Suprapubic skin (tissue), 4 donors: ENCODE data around the gene VGF. TPM values are rescaled to one million over a fixed set of nuclear protein-coding genes. Genes with fewer than 3 reads are reported as not detected.

ENCODE experiments used
- DNase-seq, 2 donors: peaks; one replicate each; pipeline ENCODE4 v3.0.0-alpha.2; 2019; ENCODE audit warnings: low spot score in 2 of 2
- H3K27ac ChIP-seq: fragments of 200-600 bp; sonication (generic); one replicate; pipeline ENCODE4 v1.5.1; 2019
- H3K27me3 ChIP-seq: fragments of 200-600 bp; sonication (generic); one replicate; pipeline ENCODE4 v1.5.1; 2019
- H3K36me3 ChIP-seq: fragments of 200-600 bp; sonication (generic); one replicate; pipeline ENCODE4 v1.5.1; 2019
- H3K4me1 ChIP-seq: fragments of 200-600 bp; sonication (generic); one replicate; pipeline ENCODE4 v1.5.1; 2019
- H3K4me3 ChIP-seq: fragments of 200-600 bp; sonication (generic); one replicate; pipeline ENCODE4 v1.5.1; 2019; ENCODE audit warnings: mild to moderate bottlenecking
- H3K9me3 ChIP-seq: fragments of 200-600 bp; sonication (generic); one replicate; pipeline ENCODE4 v1.5.1; 2019
- EP300 ChIP-seq: sonication (generic); formaldehyde crosslinking; IDR thresholded peaks from one replicate; pipeline ENCODE4 v1.6.1; 2017; ENCODE audit warnings: antibody characterized with exemption
- POLR2A ChIP-seq, 2 donors: fragments of 450-650 bp; IDR thresholded peaks; one replicate each; pipeline ENCODE4 v1.6.1; 2017; ENCODE audit warnings: antibody characterized with exemption in 2 of 2, mild to moderate bottlenecking in 2 of 2, moderate library complexity in 2 of 2
- POLR2AphosphoS5 ChIP-seq, 3 donors: sonication (generic); formaldehyde crosslinking; IDR thresholded peaks; one replicate each; pipeline ENCODE4 v1.6.1; 2017; ENCODE audit warnings: antibody characterized with exemption in 3 of 3
- WGBS: methylation state at CpG from one replicate; pipeline ENCODE4 v1.1.5; 2018; 5-methylcytosine and 5-hydroxymethylcytosine counted together
- total RNA-seq, 4 donors: library from RNA; depleted of rRNA; stranded (reverse); fragments of >200 nt; gene quantifications; one replicate each; pipeline ENCODE4 v1.1.0, GENCODE V29; 2016
- TF ChIP-seq, protein P1 (sequence below), 2 donors: fragments of 200-600 bp in 1 of 2; fragments of 450-650 bp in 1 of 2; sonication (generic) in 1 of 2; IDR thresholded peaks; one replicate each; pipeline ENCODE4 v1.5.1; 2016 to 2019; ENCODE audit warnings: antibody characterized with exemption in 2 of 2, mild to moderate bottlenecking in 1 of 2, moderate library complexity in 1 of 2

The VGF gene
- total RNA-seq, 4 donors from 2014 or later: 0.38 to 0.99 (median 0.59) TPM; not detected in 1

DNA sequence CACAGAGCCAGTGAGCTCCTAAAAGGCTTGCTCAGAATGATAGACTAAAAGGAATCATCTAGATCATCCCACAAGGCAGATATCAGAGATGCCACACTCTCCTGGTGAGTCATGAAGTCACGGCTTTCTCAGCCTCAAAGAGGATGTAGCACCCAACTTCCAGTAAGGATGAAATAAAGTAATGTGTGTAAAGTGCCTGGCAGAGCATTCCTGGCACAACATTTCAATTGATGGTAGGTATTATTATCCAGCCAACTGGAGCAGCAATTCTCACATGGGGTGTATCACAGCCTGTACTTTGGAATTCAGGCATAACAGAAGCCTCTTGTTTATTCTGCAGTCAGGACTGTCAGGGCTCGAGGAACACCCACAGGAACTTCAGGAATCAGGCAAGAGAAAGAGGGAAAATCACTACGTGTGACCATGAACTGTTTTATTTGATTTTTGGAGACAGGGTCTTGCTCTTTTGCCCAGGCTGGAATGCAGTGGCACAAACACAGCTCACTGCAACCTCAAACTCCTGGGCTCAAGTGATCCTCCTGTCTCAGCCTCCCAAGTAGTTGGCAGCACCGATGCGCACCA lies 20.0 kb upstream of the VGF start:
- Histone ChIP-seq H3K27me3 (peaks cover 37% of the 10 kb centered on the region), H3K4me1 (peaks cover 2% of the 10 kb centered on the region), H3K27ac (no peak overlapping the region), H3K36me3 (no peaks in the 10 kb centered on the region), H3K4me3 (no peak overlapping the region), H3K9me3 (no peaks in the 10 kb centered on the region)
- WGBS: 57% methylated on average over 5 of the region's 5 CpGs
- DNase-seq: no peak
- no peak for TF ChIP-seq POLR2A (IDR thresholded peaks at IDR 0.05)
- TF ChIP-seq, protein P1, sequence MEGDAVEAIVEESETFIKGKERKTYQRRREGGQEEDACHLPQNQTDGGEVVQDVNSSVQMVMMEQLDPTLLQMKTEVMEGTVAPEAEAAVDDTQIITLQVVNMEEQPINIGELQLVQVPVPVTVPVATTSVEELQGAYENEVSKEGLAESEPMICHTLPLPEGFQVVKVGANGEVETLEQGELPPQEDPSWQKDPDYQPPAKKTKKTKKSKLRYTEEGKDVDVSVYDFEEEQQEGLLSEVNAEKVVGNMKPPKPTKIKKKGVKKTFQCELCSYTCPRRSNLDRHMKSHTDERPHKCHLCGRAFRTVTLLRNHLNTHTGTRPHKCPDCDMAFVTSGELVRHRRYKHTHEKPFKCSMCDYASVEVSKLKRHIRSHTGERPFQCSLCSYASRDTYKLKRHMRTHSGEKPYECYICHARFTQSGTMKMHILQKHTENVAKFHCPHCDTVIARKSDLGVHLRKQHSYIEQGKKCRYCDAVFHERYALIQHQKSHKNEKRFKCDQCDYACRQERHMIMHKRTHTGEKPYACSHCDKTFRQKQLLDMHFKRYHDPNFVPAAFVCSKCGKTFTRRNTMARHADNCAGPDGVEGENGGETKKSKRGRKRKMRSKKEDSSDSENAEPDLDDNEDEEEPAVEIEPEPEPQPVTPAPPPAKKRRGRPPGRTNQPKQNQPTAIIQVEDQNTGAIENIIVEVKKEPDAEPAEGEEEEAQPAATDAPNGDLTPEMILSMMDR (IDR thresholded peaks at IDR 0.05): no peak
- TF ChIP-seq EP300: no peak
- no peak for TF ChIP-seq POLR2AphosphoS5 (IDR thresholded peaks at IDR 0.05)

DNA sequence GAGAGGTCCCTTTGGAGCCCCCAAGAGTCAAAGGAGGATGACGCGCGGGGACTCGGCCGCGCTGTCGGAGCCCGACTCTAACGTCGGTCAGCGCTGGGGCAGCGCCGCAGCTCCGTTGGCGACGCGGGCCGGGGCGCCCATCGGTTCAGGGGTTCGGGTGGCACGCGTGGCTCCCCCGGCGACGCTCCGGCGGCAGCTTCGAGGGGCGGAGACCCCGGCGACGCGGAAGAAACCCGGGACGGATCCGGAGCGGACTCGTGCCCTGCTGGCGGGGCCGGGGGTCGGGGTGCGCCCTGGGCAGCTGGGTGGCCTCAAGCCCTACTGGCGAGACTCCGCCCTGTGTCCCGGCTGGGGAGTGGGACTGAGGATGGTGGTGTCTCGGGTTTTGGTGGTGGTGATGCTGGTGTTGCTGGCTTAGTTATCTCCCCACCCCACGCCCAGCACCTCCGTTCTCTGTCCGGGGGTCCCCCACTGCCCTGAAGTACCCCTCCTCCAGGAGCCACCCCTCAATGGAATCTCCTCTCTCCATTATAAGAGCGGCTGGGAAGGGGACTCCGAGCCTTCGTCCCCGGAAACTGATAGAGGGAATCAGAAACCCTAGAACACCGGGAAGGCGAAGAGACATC lies 14.9 kb upstream of the VGF start, which contains the start of gene NAT16:
Gene NAT16 (minus strand): TSS at position 164 of the 626 bp plus-strand sequence. CDS start 5,486 bp downstream, outside the sequence.
- TF ChIP-seq, protein P1 (IDR thresholded peaks at IDR 0.05): no peak
- TF ChIP-seq POLR2AphosphoS5 (IDR thresholded peaks at IDR 0.05): no peak
- TF ChIP-seq POLR2A (IDR thresholded peaks at IDR 0.05): no peak
- TF ChIP-seq EP300: no peak
- Histone ChIP-seq H3K4me3 (no peak within 1 kb of the TSS), H3K9me3 (no peaks in the 10 kb centered on the region), H3K27ac (no peak within 1 kb of the TSS), H3K27me3 (peaks cover 85% of the 10 kb centered on the region), H3K4me1 (peaks cover 18% of the 10 kb centered on the region), H3K36me3 (no peaks in the 10 kb centered on the region)
- no peak for DNase-seq
- 10% methylated on average over 24 of the region's 56 CpGs for WGBS

DNA sequence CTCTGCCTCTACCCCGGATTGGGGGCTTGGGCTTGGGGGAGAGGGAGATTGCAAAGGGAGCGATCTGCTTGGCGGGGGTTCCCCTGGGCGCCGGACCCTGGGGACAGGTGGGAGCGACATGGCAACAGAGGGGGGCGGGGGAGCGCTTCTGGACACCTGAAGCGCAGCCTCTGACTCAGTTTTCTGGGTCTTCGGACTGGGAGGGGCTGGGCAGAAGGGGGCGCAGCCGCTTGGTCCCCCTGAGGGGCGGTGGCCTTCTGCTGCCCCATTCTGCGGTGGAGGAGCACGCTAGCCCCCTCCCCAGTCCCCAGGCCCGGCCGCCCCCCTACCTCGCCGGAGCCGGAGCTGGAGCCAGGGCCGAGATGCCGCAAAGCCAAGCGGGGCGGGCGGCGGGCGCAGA lies 14.3 kb upstream of the VGF start:
- Histone ChIP-seq H3K4me1 (peaks cover 18% of the 10 kb centered on the region), H3K4me3 (no peak overlapping the region), H3K36me3 (no peaks in the 10 kb centered on the region), H3K9me3 (no peaks in the 10 kb centered on the region), H3K27ac (no peak overlapping the region), H3K27me3 (peaks cover 90% of the 10 kb centered on the region)
- DNase-seq: no peak
- 0% methylated on average over 11 of the region's 27 CpGs for whole genome bisulfite sequencing
- TF ChIP-seq EP300: no peak
- no peak for TF ChIP-seq POLR2A (IDR thresholded peaks at IDR 0.05)
- no peak for TF ChIP-seq POLR2AphosphoS5 (IDR thresholded peaks at IDR 0.05)
- TF ChIP-seq, protein P1 (IDR thresholded peaks at IDR 0.05): no peak

DNA sequence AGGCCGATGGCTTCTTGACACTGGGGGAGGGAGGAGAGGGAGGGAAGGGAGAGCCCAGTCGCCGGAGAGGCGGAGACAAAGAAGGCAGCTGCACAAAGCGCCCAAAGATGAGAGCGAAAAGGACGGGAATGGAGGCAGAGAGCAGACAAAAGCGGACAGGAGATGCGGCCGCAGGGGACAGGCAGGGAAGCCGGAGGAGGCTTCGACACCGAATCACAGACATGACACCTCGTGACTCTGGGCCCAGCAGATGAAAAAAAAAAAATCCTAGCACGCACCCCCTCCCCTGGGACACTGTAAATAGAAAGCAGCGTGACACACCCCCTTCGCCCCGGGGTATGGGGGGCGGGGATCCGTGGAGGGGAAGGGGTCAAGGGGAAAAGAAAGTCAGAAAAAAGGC lies 13.7 kb upstream of the VGF start:
- WGBS: 2% methylated on average over 20 of the region's 20 CpGs
- Histone ChIP-seq H3K27me3 (peaks cover 94% of the 10 kb centered on the region), H3K4me1 (peaks cover 21% of the 10 kb centered on the region), H3K27ac (no peak overlapping the region), H3K9me3 (no peaks in the 10 kb centered on the region), H3K4me3 (no peak overlapping the region), H3K36me3 (no peaks in the 10 kb centered on the region)
- DNase-seq: no peak
- no peak for TF ChIP-seq POLR2A (IDR thresholded peaks at IDR 0.05)
- no peak for TF ChIP-seq EP300
- TF ChIP-seq, protein P1 (IDR thresholded peaks at IDR 0.05): no peak
- no peak for TF ChIP-seq POLR2AphosphoS5 (IDR thresholded peaks at IDR 0.05)

DNA sequence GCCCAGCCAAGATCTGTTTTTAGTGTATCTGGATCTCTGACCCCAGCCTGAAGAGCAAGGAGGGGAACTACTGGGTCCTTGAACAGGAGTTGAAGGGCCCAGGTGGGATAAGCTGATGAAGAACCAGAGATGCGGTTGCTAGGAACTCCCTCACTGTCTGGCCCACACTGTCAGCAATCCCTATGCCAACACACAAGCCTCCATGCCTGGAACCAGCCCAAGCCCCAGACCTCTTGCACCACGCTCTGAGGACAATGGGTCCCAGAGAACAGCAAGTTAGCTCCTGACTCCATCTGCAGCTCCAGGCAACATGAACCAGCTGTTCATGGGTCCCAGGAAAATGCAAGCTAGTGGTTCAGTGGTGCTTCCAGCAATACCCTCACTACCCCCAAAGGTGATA lies 12.3 kb upstream of the VGF start:
- peaks cover 98% of the 10 kb centered on the region for H3K27me3 ChIP-seq
- no peaks in the 10 kb centered on the region for H3K9me3 ChIP-seq
- peaks cover 36% of the 10 kb centered on the region for H3K4me1 ChIP-seq
- DNase-seq: no peak
- H3K36me3 ChIP-seq: no peaks in the 10 kb centered on the region
- TF ChIP-seq, protein P1 (IDR thresholded peaks at IDR 0.05): no peak
- TF ChIP-seq EP300 (no peak), POLR2AphosphoS5 (IDR thresholded peaks at IDR 0.05) (no peak), POLR2A (IDR thresholded peaks at IDR 0.05) (no peak)
- WGBS: 49% methylated on average over 2 of the region's 2 CpGs
- no peak overlapping the region for H3K4me3 ChIP-seq
- H3K27ac ChIP-seq: no peak overlapping the region
